NCI-H146 (cell line): ENCODE results near the gene S100A14.
"Not testable (repeated sequence)": the region's sequence is repeated elsewhere in the genome, so short reads cannot be mapped to it uniquely, and the experiment has no call there.

Experiments used
- DNase-seq: peaks from one replicate; lab custom pipeline; 2025; lab: John Stamatoyannopoulos, UW

S100A14 gene

GRCh38 chr1:153616144-153616916 lies at the start of gene S100A14:
Gene S100A14, minus strand, starts transcription at chr1:153616325. Its CDS starts 467 bp downstream, at chr1:153615858.
- no peak for DNase-seq

- DNase-seq: no peak
Observed at GRCh38 chr1:153663211-153663610, 47.1 kb upstream of the S100A14 start.

GRCh38 chr1:153662269-153662668 lies 46.1 kb upstream of the S100A14 start:
- DNase-seq: no peak

GRCh38 chr1:153661111-153661708 lies 45.1 kb upstream of the S100A14 start:
- DNase-seq: no peak

- no peak for DNase-seq
Observed at GRCh38 chr1:153659656-153660055, 43.5 kb upstream of the S100A14 start.

GRCh38 chr1:153659175-153659534 lies 43.0 kb upstream of the S100A14 start:
- no peak for DNase-seq

- DNase-seq: peak; percentile 87
Observed at GRCh38 chr1:153658400-153659174, 42.5 kb upstream of the S100A14 start, which contains the start of gene SNAPIN. Gene SNAPIN, plus strand, starts transcription at chr1:153658703. Its CDS starts 41 bp downstream, at chr1:153658744.

- DNase-seq: peak; percentile 55
Observed at GRCh38 chr1:153655333-153655732, 39.2 kb upstream of the S100A14 start.

GRCh38 chr1:153652805-153653500 lies 36.8 kb upstream of the S100A14 start:
- DNase-seq: no peak

GRCh38 chr1:153651771-153652170 lies 35.6 kb upstream of the S100A14 start:
- peak; percentile 10 for DNase-seq

GRCh38 chr1:153649863-153650235 lies 33.7 kb upstream of the S100A14 start:
- DNase-seq: no peak

- no peak for DNase-seq
Observed at GRCh38 chr1:153649137-153649862, 33.2 kb upstream of the S100A14 start.

GRCh38 chr1:153648000-153648643 lies 32.0 kb upstream of the S100A14 start:
- DNase-seq: no peak

- DNase-seq: no peak
Observed at GRCh38 chr1:153647346-153647714, 31.2 kb upstream of the S100A14 start.

- no peak for DNase-seq
Observed at GRCh38 chr1:153646672-153647345, 30.7 kb upstream of the S100A14 start.

- no peak for DNase-seq
Observed at GRCh38 chr1:153643816-153644215, 27.7 kb upstream of the S100A14 start.

GRCh38 chr1:153643100-153643499 lies 27.0 kb upstream of the S100A14 start:
- DNase-seq: no peak

GRCh38 chr1:153642161-153642560 lies 26.0 kb upstream of the S100A14 start:
- DNase-seq: no peak

GRCh38 chr1:153640861-153641260 lies 24.7 kb upstream of the S100A14 start:
- no peak for DNase-seq

- DNase-seq: not testable (repeated sequence)
Observed at GRCh38 chr1:153640213-153640612, 24.1 kb upstream of the S100A14 start.
